CD14-positive monocyte (primary cell): ENCODE measurements around the gene CCDC34. TPM values are rescaled to one million over a fixed set of nuclear protein-coding genes. Genes with fewer than 3 reads are reported as not detected.

Experiments used
- DNase-seq, 3 donors: peaks; one replicate each; pipeline ENCODE4 v3.0.0-alpha.2; 2011 to 2022
- H2AFZ ChIP-seq: 2 replicates; pipeline ENCODE4 v1.6.0; 2012; ENCODE audit warnings: mild to moderate bottlenecking, low read depth, low read length, inconsistent platforms; ENCODE audit not compliant: insufficient read depth, poor library complexity, severe bottlenecking
- H3K27ac ChIP-seq, 2 donors: 1 replicate in 1 of 2; 2 replicates in 1 of 2; pipeline ENCODE4 v1.5.1; 2012 to 2013; ENCODE audit warnings: low read length in 2 of 2, control low read depth in 1 of 2, inconsistent platforms in 1 of 2, low read depth in 1 of 2, mild to moderate bottlenecking in 1 of 2
- H3K27me3 ChIP-seq, 2 donors: one replicate each; pipeline versions ENCODE4 v1.6.0 to v1.6.1; 2011 to 2013; ENCODE audit warnings: low read length in 2 of 2; ENCODE audit not compliant: control insufficient read depth in 2 of 2, insufficient read depth in 2 of 2
- H3K36me3 ChIP-seq, 2 donors: replicated peaks in 1 of 2; 1 replicate in 1 of 2; 2 replicates in 1 of 2; pipeline versions ENCODE4 v1.5.1 to v1.6.1; 2012 to 2013; ENCODE audit warnings: low read length in 2 of 2, control low read depth in 1 of 2, inconsistent platforms in 1 of 2, mild to moderate bottlenecking in 1 of 2; ENCODE audit not compliant: insufficient read depth in 2 of 2, control insufficient read depth in 1 of 2
- H3K4me1 ChIP-seq, 2 donors: 1 replicate in 1 of 2; 2 replicates in 1 of 2; pipeline versions ENCODE4 v1.5.1 to v1.6.1; 2012 to 2013; ENCODE audit warnings: low read length in 2 of 2, control low read depth in 1 of 2, inconsistent platforms in 1 of 2, mild to moderate bottlenecking in 1 of 2, moderate library complexity in 1 of 2; ENCODE audit not compliant: insufficient read depth in 2 of 2, control insufficient read depth in 1 of 2
- H3K4me2 ChIP-seq: replicated peaks from 2 replicates; pipeline ENCODE3; 2012; ENCODE audit warnings: low read length, moderate library complexity, mild to moderate bottlenecking; ENCODE audit not compliant: poor library complexity, severe bottlenecking; ENCODE audit errors: extremely low read depth
- H3K4me3 ChIP-seq, 3 experiments: fragments of 200-600 bp in 1 of 3; sonication (generic) in 1 of 3; replicated peaks in 1 of 3; 1 replicate in 2 of 3; 2 replicates in 1 of 3; pipeline ENCODE4 v1.5.1; 2011 to 2013; ENCODE audit warnings: low read length in 3 of 3, mild to moderate bottlenecking in 3 of 3, control low read depth in 2 of 3, low read depth in 2 of 3, inconsistent platforms in 1 of 3, moderate library complexity in 1 of 3
- H3K79me2 ChIP-seq: 2 replicates; pipeline ENCODE4 v1.6.0; 2012; ENCODE audit warnings: mild to moderate bottlenecking, control low read depth, inconsistent platforms, low read length, moderate library complexity; ENCODE audit not compliant: insufficient read depth
- H3K9ac ChIP-seq: 2 replicates; pipeline ENCODE4 v1.6.0; 2017; ENCODE audit warnings: low read length, mild to moderate bottlenecking; ENCODE audit not compliant: insufficient read depth, poor library complexity, severe bottlenecking
- H3K9me3 ChIP-seq, 2 donors: replicated peaks in 1 of 2; 1 replicate in 1 of 2; 2 replicates in 1 of 2; pipeline versions ENCODE4 v1.5.1 to v1.6.1; 2012 to 2013; ENCODE audit warnings: low read length in 2 of 2, control low read depth in 1 of 2; ENCODE audit not compliant: control insufficient read depth in 1 of 2, insufficient read depth in 1 of 2
- H4K20me1 ChIP-seq: 2 replicates; pipeline ENCODE4 v1.6.0; 2012; ENCODE audit warnings: mild to moderate bottlenecking, low read length, control low read depth, moderate library complexity; ENCODE audit not compliant: insufficient read depth
- H3K27ac Mint-ChIP-seq, 7 donors: one replicate each; pipeline ENCODE4 v1.8.0; 2020; ENCODE audit warnings: mild to moderate bottlenecking in 7 of 7, mixed read lengths in 7 of 7, moderate library complexity in 6 of 7, inconsistent platforms in 2 of 7
- H3K27me3 Mint-ChIP-seq, 3 donors: one replicate each; pipeline ENCODE4 v1.8.0; 2021 to 2022; ENCODE audit warnings: low read depth in 3 of 3, mild to moderate bottlenecking in 3 of 3, mixed read lengths in 3 of 3, moderate library complexity in 3 of 3, inconsistent platforms in 1 of 3
- H3K36me3 Mint-ChIP-seq, 2 donors: one replicate each; pipeline ENCODE4 v1.8.0; 2020; ENCODE audit warnings: mixed read lengths in 2 of 2, inconsistent platforms in 1 of 2, mild to moderate bottlenecking in 1 of 2
- H3K4me1 Mint-ChIP-seq: one replicate; pipeline ENCODE4 v1.8.0; 2020; ENCODE audit warnings: mild to moderate bottlenecking, mixed read lengths
- H3K4me3 Mint-ChIP-seq, 2 donors: one replicate each; pipeline ENCODE4 v1.8.0; 2020; ENCODE audit warnings: mild to moderate bottlenecking in 2 of 2, mixed read lengths in 2 of 2, moderate library complexity in 1 of 2
- H3K9me3 Mint-ChIP-seq, 7 donors: one replicate each; pipeline ENCODE4 v1.8.0; 2020 to 2022; ENCODE audit warnings: mixed read lengths in 7 of 7, mild to moderate bottlenecking in 6 of 7, moderate library complexity in 6 of 7, inconsistent platforms in 2 of 7
- CTCF ChIP-seq: fragments of 200-600 bp; IDR thresholded peaks from one replicate; pipeline ENCODE4 v1.8.0; 2022; ENCODE audit warnings: antibody characterized with exemption, mild to moderate bottlenecking
- WGBS: methylation state at CpG from one replicate; pipeline ENCODE4 v1.1.5; 2013; ENCODE audit warnings: missing lambda C conversion rate; ENCODE audit not compliant: insufficient coverage; 5-methylcytosine and 5-hydroxymethylcytosine counted together
- intact Hi-C, 2 donors: fragments of 100-400 bp; cut with micrococcal nuclease; formaldehyde crosslinking; loops; one replicate each; pipeline versions ENCODE4 v1.15.0 to v1.15.1; 2023
- polyA plus RNA-seq, 3 donors: library from polyadenylated mRNA; depleted of rRNA in 1 of 3; unstranded in 2 of 3; stranded (reverse) in 1 of 3; fragments of 300-500 nt in 2 of 3; fragments of >200 nt in 1 of 3; fragmentation: Illumina TruSeq in 2 of 3; gene quantifications; 1 replicate in 2 of 3; 2 replicates in 1 of 3; pipeline ENCODE4 v1.2.3, GENCODE V29; 2012 to 2021

Gene CCDC34
- polyA plus RNA-seq, 3 donors = 0.08 to 0.11 (median 0.11) TPM

- WGBS = 86% methylated on average over 4 of the region's 4 CpGs
- intact Hi-C loops = no loop called here
Observed at GRCh38 chr11:27394781-27395228, 31.8 kb upstream of the CCDC34 start.

GRCh38 chr11:27392278-27393114 lies 29.5 kb upstream of the CCDC34 start:
- H3K36me3 ChIP-seq = no peaks in the 10 kb centered on the region
- no peaks in the 10 kb centered on the region for H4K20me1 ChIP-seq
- H3K4me3 Mint-ChIP-seq = no peak overlapping the region
- no peaks in the 10 kb centered on the region for H3K9me3 ChIP-seq
- DNase-seq = no peak
- intact Hi-C loops = no loop called here
- H2AFZ ChIP-seq = no peak overlapping the region
- H3K79me2 ChIP-seq = no peaks in the 10 kb centered on the region
- TF ChIP-seq CTCF = no peak
- no peaks in the 10 kb centered on the region for H3K27me3 Mint-ChIP-seq
- no peaks in the 10 kb centered on the region for H3K9me3 Mint-ChIP-seq
- no peak overlapping the region for H3K4me3 ChIP-seq
- WGBS = no CpG with 5 or more reads among the region's 4 CpGs
- H3K4me1 ChIP-seq = no peaks in the 10 kb centered on the region
- no peak overlapping the region for H3K27ac Mint-ChIP-seq
- no peak overlapping the region for H3K27ac ChIP-seq
- no peak overlapping the region for H3K4me2 ChIP-seq
- no peak overlapping the region for H3K9ac ChIP-seq
- H3K36me3 Mint-ChIP-seq = no peaks in the 10 kb centered on the region
- H3K4me1 Mint-ChIP-seq = no peaks in the 10 kb centered on the region
- no peaks in the 10 kb centered on the region for H3K27me3 ChIP-seq

More at GRCh38 chr11:27394781-27395228, 31.8 kb upstream of the CCDC34 start:
- H3K9me3 ChIP-seq = no peaks in the 10 kb centered on the region
- H3K9me3 Mint-ChIP-seq = peaks cover 0 to 1% (median 0%) of the 10 kb centered on the region in 7 donors
- H3K36me3 Mint-ChIP-seq = no peaks in the 10 kb centered on the region
- H3K9ac ChIP-seq = no peak overlapping the region
- no peak for TF ChIP-seq CTCF
- H3K27me3 Mint-ChIP-seq = peaks cover 0 to 2% (median 0%) of the 10 kb centered on the region in 3 donors
- no peaks in the 10 kb centered on the region for H3K4me1 Mint-ChIP-seq
- H2AFZ ChIP-seq = no peak overlapping the region
- DNase-seq = no peak
- no peaks in the 10 kb centered on the region for H3K27me3 ChIP-seq
- H4K20me1 ChIP-seq = no peaks in the 10 kb centered on the region
- no peak overlapping the region for H3K27ac Mint-ChIP-seq
- no peak overlapping the region for H3K4me3 ChIP-seq
- no peaks in the 10 kb centered on the region for H3K79me2 ChIP-seq
- H3K27ac ChIP-seq = no peak overlapping the region
- no peak overlapping the region for H3K4me2 ChIP-seq
- H3K4me3 Mint-ChIP-seq = no peak overlapping the region
- no peaks in the 10 kb centered on the region for H3K4me1 ChIP-seq
- H3K36me3 ChIP-seq = no peaks in the 10 kb centered on the region
